GM10847 (cell line): Measurements from ENCODE around the gene GNPTAB.
A peak's percentile ranks its signal among the peaks of the same experiment; 100 is the strongest.

Experiments used
- POLR2A ChIP-seq: IDR thresholded peaks from 2 replicates; pipeline ENCODE4 v1.6.1; 2011; ENCODE audit not compliant: insufficient read length; ENCODE audit errors: extremely low read depth

GNPTAB gene

GRCh38 chr12:101700299-101700820 is 130.4 kb downstream of the GNPTAB start:
- TF ChIP-seq POLR2A, result no peak

- TF ChIP-seq POLR2A, result no peak
Measured at GRCh38 chr12:101698800-101699347, 131.9 kb downstream of the GNPTAB start.

GRCh38 chr12:101697930-101698799 is 132.6 kb downstream of the GNPTAB start:
- peak; percentile 9 for TF ChIP-seq POLR2A

GRCh38 chr12:101697197-101697929 is 133.4 kb downstream of the GNPTAB start, which contains the start of gene CHPT1:
Gene CHPT1, plus strand, starts transcription at chr12:101697640. Its CDS starts 222 bp downstream, at chr12:101697862.
- TF ChIP-seq POLR2A, result peak; percentile 45

- no peak for TF ChIP-seq POLR2A
Measured at GRCh38 chr12:101696251-101697196, 134.2 kb downstream of the GNPTAB start.

GRCh38 chr12:101695706-101696105 is 135.1 kb downstream of the GNPTAB start:
- no peak for TF ChIP-seq POLR2A
